Activated naive CD8-positive, alpha-beta T cell treated with anti-CD3 and anti-CD28 coated beads, Interleukin-2, amount 50 U/mL, for 16 hours (primary cell): ENCODE data around the gene BOD1L1.

Source experiments
- DNase-seq: peaks from one replicate; pipeline ENCODE4 v3.0.0-alpha.2; 2020; ENCODE audit warnings: low read depth, low spot score

The BOD1L1 gene

DNA sequence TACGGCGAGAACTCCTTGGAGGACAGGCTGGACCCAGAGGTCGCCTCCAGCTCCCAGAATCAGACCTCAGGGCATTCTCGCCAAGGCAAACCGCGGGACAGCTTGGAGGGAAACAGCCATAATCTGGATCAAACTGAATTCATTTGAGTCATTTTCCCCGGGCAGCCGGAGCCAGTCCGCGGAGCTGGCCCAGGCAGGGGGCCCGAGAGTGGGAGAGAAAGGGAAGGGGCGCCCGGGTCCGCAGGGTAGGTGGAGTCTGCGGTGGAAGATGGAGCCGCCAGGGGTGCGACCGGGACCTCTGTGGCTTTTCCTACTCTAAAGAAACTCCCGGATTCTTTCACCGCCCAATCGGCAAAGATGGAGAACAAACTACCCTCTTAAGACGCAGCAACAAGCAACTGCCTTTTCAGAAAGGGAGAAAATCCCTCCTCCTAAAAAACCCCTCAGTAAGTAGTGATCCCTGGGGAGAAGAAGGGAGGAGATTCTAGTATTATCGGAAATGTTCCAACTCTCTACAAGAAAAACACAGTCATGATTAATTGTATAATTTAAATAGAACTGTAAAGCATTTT is 88.4 kb downstream of the BOD1L1 start:
- no peak for DNase-seq

DNA sequence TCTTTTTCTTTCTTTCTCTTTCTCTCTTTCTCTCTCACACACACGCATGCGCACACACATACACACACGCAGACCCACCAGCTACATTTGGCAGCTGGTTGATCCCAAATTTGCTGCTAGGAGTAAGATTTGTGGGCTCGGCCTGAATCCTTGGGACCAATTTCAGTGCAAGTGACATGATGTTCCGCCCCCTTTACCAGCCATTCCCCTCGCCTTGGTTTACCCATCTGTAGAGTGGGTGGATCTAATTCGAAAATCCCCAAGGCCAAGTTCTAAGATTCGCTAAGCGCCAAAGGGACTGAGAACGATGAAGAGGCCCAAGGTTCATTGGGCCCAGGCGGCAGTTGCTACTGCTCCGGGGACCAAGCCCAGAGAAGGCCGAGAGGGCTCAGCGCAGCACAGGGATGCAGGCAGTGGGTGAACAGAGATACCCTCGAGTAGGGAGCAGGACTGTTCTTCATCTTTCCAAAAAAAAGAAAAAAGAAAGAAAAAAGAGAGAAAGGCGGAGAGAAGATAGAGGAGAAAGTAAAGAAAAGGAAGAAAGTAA is 89.0 kb downstream of the BOD1L1 start:
- no peak for DNase-seq

DNA sequence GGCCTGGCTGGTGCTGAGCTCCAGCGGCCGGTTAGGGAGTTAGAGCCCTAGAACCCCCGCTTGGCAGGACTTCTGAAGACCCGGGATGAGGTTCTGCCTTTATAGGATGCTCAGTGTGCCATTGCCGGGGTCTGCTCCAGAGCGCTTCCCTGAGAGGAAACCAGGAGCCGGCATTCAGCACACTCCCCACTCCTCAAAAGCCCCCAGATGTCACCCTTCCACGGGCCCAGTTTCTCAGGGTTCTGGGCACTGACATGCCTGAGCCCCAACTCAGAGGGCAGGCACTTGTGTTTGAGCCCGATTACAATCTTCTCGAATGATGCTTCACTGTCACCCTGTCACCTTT is 89.7 kb downstream of the BOD1L1 start:
- no peak for DNase-seq

DNA sequence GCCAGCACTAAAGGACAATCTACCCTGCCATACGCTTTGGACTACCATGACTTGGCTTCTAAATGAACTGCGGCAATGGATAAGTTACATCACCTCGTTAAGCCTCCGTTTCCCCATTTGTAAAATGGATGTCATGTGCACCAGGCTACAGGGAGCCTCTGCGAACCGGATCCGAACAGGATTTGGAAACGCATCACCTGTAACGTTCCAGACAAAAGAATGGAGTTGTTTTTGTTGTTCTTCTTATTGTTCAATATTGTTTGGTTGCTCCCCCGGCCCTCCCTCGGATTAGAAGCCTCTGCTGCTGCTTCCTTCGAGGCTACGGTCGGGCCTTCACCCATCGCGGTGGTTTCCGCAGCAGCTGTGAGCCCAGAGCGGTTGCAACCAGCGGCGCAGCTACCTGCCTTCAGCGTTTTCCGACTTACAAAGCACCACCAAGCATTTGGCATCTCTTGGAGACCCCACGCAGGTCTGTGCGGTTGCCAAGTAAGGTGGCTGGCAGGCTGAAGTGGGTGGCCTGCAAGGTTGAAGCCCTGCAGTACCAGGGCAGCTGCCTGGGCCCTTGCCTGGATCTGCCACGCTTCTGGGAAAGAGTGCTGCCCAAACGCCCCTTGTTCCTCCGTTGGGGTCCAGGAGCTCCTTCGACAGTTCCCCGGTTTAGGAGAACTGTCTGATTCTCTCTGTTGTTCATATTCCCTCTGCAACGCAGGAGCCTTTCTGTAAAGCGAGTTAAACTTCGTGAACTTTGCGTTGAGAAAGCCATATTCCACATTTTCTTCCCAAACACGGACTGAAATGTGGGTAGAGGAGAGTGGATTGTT is 90.3 kb downstream of the BOD1L1 start:
- no peak for DNase-seq

DNA sequence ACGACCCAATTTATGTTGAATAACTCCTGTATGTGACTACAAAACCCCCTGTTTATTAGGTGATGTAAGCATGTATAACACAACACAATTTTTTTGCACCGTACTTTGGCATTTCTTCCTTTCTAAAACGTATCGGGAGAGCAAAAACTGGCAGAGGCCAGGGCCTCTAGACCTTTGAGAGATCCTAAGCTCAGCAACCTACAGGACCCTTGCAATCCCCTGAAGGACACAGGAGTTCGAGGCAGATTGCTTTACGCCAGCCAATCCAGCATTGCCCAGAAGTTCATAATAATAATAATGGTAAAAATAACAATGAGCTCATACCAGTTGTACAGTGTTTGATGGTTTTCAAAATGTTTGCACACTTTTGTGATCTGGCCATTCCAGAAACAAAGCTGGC is 90.9 kb downstream of the BOD1L1 start:
- no peak for DNase-seq

DNA sequence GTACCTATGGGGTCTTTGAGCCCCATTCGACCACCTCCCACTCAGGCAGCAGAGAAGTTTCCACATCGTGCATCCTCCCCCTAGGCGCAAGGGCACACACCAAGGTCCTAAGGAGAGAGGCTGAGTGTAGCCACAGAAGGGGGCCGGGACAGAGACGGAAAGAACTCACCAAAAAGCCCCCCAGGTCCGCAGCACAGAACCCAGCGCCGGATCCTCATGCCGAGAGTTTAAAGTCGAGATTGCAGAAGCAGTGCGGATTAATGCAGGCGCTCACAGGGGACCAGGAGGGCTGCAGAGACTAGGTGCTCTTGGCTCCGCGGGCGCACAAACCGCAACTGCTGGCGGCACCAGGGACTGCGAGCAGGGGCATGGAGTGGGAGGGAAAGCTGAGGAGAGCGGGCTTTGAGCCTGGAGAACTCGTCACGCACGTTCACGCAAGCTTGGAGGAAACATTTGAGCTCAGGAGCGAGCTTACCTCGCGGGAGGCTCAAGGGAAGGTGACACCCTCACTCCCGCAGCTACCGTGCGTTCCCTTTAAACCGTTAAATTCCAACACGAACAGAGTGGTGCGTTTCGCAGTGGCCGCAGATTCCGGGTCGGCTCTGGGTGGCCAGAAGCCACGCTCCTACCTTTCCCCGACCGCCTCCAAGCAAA is 91.7 kb downstream of the BOD1L1 start:
- DNase-seq: no peak

DNA sequence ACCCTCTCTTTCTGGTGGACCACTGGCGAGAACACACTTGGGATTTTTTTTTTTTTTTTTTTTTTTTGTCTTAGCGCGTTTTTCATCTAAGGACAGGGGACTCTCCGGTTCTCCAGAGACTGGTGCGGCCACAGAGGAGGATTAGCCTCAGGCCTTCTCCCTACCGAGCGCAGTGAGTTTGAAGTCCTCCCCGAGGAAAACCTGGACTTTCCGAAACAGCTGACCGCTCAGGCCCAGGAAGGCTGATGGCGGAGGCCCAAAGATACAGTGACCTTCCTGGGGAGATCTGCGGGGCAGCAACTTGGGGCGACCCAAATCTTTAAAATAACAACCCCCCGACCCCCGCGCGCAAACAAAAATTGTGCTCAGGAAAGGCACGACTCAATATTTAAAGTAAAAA is 92.4 kb downstream of the BOD1L1 start:
- no peak for DNase-seq

DNA sequence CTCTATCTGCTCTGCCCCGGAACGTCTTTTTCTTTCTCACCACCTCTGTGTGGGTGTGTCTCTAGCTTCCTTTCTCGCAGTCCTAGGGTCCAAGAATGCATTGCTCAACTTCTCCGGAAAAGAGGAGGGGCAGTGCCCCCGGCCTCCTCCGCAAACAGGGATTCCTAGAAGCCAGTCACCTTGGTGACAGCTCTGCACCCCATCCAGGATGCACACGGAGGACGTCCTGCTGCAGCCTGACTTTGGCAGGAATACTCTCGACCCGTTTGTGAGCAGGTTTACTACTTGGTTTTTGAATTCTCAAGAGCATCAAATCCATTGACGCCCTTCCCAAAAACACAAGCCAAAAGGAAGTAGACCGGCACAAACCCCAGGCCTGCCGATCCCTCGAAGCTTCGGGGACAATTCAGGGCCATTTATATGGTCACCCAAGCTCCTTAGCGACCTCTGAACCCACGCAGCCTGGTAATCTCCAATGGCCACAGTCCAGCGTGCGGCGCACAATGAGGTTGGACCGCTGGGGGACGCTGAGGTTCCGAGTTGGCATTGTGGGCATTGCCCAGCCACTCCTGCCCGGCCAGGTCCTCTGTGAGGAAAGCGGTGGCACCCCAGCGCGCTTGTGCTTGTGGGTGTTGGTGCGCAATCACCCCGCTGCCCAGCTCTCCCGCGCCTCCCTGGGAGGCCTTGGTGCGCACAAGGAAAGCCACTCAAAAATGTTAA is 93.0 kb downstream of the BOD1L1 start:
- DNase-seq: no peak

DNA sequence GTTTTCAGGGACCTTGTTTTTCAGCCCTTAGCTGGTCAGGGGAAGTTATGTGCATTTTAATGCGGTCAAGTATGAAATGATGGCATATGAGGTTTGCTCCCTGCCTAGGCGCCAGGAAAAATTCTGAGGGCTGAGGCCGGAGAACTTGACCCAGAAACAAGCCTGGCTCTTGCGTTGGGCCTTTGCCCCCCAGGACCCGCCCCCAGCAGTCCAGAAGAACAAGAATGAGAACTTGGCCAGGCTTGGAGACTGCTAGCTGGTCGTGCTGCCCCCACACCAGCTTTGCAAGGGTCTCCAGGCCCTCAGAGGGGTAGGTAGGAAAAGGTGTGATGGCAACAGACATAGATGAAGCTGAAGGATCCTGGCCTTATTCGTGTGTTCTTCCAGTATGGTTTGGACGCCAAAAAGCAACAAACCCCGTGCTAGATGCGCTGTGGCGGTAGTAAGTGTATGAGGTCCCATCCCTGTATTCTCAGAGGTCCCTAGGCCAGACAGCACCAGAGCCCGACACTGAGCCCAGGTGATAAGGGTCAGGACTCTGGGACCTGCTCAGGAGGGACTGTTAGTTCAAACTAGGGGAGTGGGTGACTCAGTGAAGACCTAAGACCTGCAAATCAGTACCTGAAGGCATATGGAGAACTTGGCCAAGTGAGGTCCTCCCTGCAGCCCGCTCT is 93.7 kb downstream of the BOD1L1 start:
- DNase-seq: no peak

DNA sequence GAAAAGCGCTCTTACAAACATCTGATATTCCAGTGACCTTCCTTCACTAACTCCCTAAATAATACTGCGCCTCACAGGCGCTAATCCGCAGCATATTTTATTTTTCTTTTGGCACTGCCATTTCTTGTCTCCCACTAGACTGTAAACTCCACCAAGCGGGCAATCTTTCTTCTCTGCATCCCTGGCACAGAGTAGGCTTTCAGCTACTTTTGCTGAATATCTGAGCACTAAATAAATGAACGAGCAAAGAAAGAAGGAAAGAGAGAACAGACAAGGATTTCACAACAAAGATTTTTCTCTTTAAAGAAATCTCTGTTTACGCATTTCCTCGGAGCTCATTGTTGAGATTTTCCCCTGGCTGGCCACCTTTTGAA is 95.9 kb downstream of the BOD1L1 start:
- DNase-seq: no peak

DNA sequence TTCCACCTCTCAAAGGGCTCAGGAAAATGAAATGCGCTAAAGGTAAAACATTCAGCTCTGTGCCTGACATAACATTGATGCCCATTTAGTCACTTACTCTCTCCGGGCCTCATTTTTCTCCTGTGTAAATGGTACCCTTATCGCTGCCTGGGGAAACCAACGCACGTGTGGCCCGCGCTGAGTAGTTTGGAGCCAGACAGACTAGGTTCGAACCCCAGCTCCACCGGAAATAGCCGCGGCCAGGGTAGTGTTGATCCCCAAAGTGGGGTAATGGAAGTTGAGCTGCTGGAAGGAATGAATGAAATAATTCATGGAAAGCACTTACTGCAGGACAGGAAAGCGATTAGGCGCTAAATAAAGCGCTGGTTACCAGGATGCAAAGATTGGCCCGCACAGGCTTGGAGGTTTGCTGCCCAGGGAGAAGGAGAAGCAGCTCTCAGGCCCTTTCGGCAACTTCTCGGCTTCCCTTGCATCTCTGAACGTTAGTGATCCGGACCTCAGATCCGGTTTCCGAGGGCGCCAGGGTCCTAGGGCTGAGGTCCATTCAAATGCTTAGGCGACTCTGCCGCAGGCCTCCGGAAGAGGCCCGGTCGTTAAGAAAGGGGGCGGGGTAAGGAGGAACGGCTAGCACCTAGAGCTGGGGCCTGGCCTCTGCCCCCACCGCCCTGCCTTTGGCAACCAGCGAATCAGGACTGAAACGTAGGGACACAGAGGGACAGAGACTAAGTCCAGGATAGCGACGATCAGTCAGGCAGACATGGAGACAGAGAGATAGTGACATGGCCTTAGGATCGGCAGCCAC is 96.5 kb downstream of the BOD1L1 start:
- DNase-seq: no peak

DNA sequence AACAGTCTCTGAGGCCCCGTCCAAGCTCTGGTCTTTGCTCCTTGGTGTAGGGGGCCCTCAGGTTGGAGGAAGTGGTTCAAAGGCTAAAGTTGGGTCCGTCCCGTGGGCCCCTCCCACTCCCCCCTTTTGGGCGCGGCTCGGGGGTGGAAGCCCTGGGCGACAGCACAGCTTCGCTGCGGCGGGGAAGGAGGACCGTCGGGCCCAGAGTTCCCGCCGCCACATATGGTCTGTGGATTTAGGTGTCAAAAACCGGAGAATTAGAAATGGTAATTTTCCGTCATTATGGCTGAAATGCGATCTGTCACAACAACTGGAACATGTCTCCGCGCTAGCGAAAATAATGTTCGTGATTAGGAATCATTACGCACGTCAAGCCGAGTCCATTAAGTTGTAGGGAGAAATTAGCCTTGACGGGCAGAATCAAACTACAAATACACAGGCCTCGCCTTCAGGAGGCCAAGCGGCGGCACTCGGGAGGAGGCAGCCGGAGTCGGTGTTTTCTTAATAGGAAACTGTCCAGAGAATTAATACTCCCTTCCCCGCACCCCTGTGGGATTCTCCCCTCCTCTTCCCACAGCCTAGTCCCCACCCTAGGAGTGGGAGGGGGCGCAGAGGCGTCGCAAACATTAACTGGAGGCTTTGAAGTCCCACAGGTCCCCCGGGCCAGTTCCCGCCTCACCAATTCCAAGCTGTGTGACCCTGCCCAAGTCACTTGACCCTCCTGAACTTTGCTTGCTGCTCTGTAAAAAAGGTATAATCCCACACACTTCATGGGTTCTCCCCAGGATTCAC is 98.2 kb downstream of the BOD1L1 start:
- DNase-seq: no peak

DNA sequence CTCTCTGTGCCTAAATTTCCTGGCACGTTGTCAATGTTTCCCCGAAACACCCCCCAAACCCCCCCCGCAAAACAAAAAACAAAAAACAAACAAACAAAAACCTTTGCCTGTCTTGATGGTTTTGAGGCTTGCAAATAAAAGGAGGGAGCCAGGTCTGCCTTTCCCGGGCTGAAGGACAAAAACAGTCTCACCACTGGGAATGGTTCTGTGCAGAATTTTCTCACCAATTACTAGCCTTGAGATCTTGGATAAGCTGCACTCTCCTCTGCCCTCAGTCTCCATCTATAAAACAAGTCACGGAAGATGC is 98.8 kb downstream of the BOD1L1 start:
- DNase-seq: no peak

DNA sequence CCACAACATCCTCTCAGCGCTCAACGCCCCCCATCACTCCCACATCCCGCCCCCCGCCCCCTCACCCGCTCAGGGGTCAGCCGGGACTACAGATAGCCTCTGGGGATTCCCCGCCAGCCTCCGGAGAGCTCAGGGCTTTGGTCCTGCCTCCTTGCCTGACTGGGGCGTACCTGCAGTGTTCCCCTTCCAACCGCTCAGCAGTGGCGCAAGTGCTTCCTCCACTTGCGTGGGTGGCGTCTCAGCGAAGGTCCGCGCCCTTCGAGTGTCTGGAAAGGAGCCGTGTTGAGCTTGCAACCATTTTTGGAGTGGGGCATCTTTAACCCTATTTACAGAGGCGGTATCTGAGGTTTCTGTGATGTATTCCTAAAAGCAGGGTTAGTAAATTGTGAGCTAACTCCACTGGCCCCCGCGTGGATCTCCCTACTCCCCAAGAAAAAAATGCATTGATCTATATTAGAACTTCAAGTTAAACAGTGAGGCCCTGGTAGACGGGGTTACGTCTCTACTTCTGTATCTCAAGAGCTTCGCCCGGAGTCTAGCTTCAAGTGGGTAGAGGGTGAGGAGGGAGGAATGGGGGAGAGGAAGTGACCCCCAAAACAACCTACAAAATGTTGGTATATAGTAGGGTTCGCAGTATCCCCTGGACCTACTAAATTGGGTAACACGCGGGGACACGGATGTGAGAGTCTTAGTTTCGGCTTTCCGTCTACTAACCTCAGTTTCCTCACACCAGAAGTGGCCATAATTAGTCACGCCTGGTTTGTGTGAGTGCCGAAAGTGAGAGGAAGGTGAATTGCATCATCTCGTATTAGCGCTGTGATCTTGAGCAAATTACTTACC is 99.3 kb downstream of the BOD1L1 start:
- no peak for DNase-seq

DNA sequence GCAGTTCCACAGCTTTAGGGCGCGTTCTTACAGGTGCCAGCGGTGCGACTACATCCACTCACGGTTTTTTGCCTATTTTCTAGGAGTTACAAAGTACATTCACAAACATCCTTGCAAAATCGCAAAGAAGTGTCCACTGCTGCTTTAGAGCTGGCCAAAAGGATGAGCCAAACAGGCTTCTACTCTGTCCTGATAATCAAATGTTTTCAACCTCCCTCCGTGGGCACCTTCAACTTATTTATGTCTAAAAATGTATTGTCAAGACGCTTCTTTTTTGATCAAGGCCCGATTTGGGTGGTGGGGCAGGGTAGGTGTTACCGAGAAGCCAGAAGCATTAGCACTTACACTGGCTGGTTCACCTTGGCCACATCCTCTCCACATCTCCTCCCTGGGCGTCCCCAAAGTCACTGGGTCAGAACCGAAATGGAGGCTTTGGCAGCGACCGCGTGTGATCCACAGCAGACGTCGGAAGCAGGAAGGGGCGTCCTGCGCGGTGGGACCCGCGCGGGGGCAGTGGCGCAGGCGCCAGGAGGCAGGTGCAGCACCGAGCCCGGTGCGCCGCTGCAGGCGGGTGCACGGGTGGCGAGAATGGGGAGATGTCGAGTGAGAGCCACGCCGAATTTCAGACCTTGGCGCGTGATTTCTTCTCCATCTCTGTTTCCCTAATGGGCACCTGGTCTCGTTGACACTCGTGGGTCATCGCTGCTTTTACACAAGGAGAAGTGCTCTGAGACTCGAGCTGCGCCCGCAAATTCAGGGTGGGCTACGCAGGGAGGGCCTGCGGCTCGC is 100.1 kb downstream of the BOD1L1 start:
- DNase-seq: no peak

DNA sequence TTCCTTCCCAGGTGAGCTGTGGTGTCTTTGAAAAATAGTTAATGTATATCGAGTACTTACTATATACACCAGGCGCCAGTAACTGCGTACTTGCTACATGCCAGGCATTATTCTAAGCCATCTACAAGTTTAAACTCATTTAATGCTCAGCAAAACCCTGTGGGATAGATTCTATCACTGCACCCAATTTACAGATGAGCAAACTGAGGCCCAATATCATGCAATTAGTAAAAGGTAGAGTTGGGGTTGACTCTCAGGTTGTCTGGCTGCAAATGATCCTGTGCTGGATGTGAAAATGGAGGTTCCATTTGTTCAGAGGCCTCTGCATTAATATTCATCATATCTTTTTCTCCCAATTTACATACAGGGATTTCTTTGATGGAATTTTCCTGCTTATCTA is 100.9 kb downstream of the BOD1L1 start:
- DNase-seq: no peak

DNA sequence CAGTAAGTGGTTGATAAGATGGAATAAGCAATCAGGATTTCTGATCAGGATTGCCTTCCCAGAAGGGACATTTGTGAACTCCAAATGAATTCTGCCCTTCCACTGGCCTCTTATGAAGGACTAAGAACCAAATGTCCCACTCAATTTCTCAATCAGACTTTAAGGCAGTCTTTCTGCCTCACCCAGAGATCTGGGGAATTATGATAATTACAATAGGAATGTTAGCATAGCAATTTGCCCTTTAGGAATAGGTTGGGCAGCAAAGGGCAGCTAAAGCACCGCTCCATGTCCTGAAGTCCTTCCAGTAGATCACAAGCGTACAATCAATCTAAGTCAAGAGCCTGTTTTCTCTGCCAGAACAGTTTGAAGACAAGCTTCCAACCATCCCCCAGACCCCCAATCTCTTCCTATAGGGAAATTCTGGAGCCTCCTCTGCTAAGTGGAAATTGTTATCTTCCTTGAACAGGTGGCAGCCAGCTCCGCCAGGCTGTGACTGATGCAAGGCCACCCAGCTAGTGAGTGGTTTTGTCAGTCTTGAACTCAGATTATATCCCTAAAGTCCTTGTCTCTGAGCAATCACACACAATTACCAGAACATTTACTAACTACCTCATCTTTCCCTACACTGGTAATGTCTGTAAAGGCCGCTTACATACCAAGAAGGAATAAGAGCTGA is 101.8 kb downstream of the BOD1L1 start:
- no peak for DNase-seq
